Measurements from ENCODE around the gene HSPA8.

HSPA8 gene

GRCh38 chr11:123061403-123062157, at the start of gene HSPA8:
HSPA8 (minus strand) TSS chr11:123062136; CDS start chr11:123061324, 812 bp downstream.
- Histone ChIP-seq H3K36me3 (ENCODE audit: insufficient read depth, low read length) (peaks cover 49% of the 10 kb centered on the region), H2AFZ (ENCODE audit: low read length) (peak within 1 kb of the TSS; percentile 32), H3K4me2 (ENCODE audit: low read depth, low read length, poor library complexity, severe bottlenecking) (peak within 1 kb of the TSS; percentile 93), H3K4me1 (ENCODE audit: insufficient read depth, low read length, poor library complexity, severe bottlenecking) (peaks cover 48% of the 10 kb centered on the region), H4K20me1 (ENCODE audit: insufficient read depth, low read length, poor library complexity, severe bottlenecking) (peaks cover 52% of the 10 kb centered on the region), H3K9ac (ENCODE audit: low read depth, low read length, poor library complexity, severe bottlenecking) (peak within 1 kb of the TSS; percentile 100), H3K27me3 (ENCODE audit: insufficient read depth, low read length, poor library complexity, severe bottlenecking) (peaks cover 14% of the 10 kb centered on the region), H3K4me3 (ENCODE audit: low read length, poor library complexity, severe bottlenecking) (peak within 1 kb of the TSS; percentile 90), H3K79me2 (ENCODE audit: insufficient read depth, low read length) (peaks cover 92% of the 10 kb centered on the region), H3K9me2 (replicated peaks; ENCODE audit: low read depth, low read length) (no peaks in the 10 kb centered on the region), H3K9me3 (ENCODE audit: insufficient read depth, low read depth, low read length) (no peaks in the 10 kb centered on the region), H3F3A (ENCODE audit: low read depth) (peaks cover 7% of the 10 kb centered on the region)
- no peak for TF ChIP-seq CTCF (conservative IDR thresholded peaks at IDR 0.05; ENCODE audit: low read length)
- TF ChIP-seq EZH2phosphoT487 (IDR thresholded peaks at IDR 0.05; ENCODE audit: borderline replicate concordance), result no peak

- Histone ChIP-seq H3K79me2 (ENCODE audit: insufficient read depth, low read length) (no peaks in the 10 kb centered on the region), H3K27me3 (ENCODE audit: insufficient read depth, low read length, poor library complexity, severe bottlenecking) (no peaks in the 10 kb centered on the region), H3K9me3 (ENCODE audit: insufficient read depth, low read depth, low read length) (no peaks in the 10 kb centered on the region), H3K9ac (ENCODE audit: low read depth, low read length, poor library complexity, severe bottlenecking) (no peak overlapping the region), H3F3A (ENCODE audit: low read depth) (no peaks in the 10 kb centered on the region), H3K9me2 (replicated peaks; ENCODE audit: low read depth, low read length) (no peaks in the 10 kb centered on the region), H3K4me2 (ENCODE audit: low read depth, low read length, poor library complexity, severe bottlenecking) (no peak overlapping the region), H4K20me1 (ENCODE audit: insufficient read depth, low read length, poor library complexity, severe bottlenecking) (no peaks in the 10 kb centered on the region), H3K4me1 (ENCODE audit: insufficient read depth, low read length, poor library complexity, severe bottlenecking) (no peaks in the 10 kb centered on the region), H3K36me3 (ENCODE audit: insufficient read depth, low read length) (no peaks in the 10 kb centered on the region), H2AFZ (ENCODE audit: low read length) (no peak overlapping the region), H3K4me3 (ENCODE audit: low read length, poor library complexity, severe bottlenecking) (no peak overlapping the region)
- TF ChIP-seq EZH2phosphoT487 (IDR thresholded peaks at IDR 0.05; ENCODE audit: borderline replicate concordance) (no peak), CTCF (conservative IDR thresholded peaks at IDR 0.05; ENCODE audit: low read length) (peak; percentile 91)
These were observed 49.5 kb upstream of the HSPA8 start for GRCh38 chr11:123111465-123111864.

GRCh38 chr11:123110397-123110796, 48.5 kb upstream of the HSPA8 start:
- Histone ChIP-seq H3K4me1 (ENCODE audit: insufficient read depth, low read length, poor library complexity, severe bottlenecking) (no peaks in the 10 kb centered on the region), H3K9me3 (ENCODE audit: insufficient read depth, low read depth, low read length) (no peaks in the 10 kb centered on the region), H3K79me2 (ENCODE audit: insufficient read depth, low read length) (no peaks in the 10 kb centered on the region), H4K20me1 (ENCODE audit: insufficient read depth, low read length, poor library complexity, severe bottlenecking) (no peaks in the 10 kb centered on the region), H3K36me3 (ENCODE audit: insufficient read depth, low read length) (no peaks in the 10 kb centered on the region), H3K27me3 (ENCODE audit: insufficient read depth, low read length, poor library complexity, severe bottlenecking) (no peaks in the 10 kb centered on the region), H3K9ac (ENCODE audit: low read depth, low read length, poor library complexity, severe bottlenecking) (no peak overlapping the region), H3K4me3 (ENCODE audit: low read length, poor library complexity, severe bottlenecking) (no peak overlapping the region), H3K9me2 (replicated peaks; ENCODE audit: low read depth, low read length) (no peaks in the 10 kb centered on the region), H3K4me2 (ENCODE audit: low read depth, low read length, poor library complexity, severe bottlenecking) (no peak overlapping the region), H3F3A (ENCODE audit: low read depth) (no peaks in the 10 kb centered on the region), H2AFZ (ENCODE audit: low read length) (no peak overlapping the region)
- TF ChIP-seq EZH2phosphoT487 (IDR thresholded peaks at IDR 0.05; ENCODE audit: borderline replicate concordance), result no peak
- no peak for TF ChIP-seq CTCF (conservative IDR thresholded peaks at IDR 0.05; ENCODE audit: low read length)

Measured in Loucy (cell line).